ENCODE results near the gene SLC17A4.

GRCh38 chr6:25777031-25777430, 22.5 kb downstream of the SLC17A4 start:
- TF ChIP-seq POLR2AphosphoS5 (IDR thresholded peaks at IDR 0.05; ENCODE audit: low read depth, low read length) (no peak), REST (IDR thresholded peaks at IDR 0.05; ENCODE audit: insufficient read depth in 1 of 2, low read depth in 2 of 2, low read length in 2 of 2) (no peak), SIN3A (IDR thresholded peaks at IDR 0.05; ENCODE audit: borderline replicate concordance, insufficient read depth, low read length) (no peak)
